ENCODE results near the gene SLC9A6.

DNA sequence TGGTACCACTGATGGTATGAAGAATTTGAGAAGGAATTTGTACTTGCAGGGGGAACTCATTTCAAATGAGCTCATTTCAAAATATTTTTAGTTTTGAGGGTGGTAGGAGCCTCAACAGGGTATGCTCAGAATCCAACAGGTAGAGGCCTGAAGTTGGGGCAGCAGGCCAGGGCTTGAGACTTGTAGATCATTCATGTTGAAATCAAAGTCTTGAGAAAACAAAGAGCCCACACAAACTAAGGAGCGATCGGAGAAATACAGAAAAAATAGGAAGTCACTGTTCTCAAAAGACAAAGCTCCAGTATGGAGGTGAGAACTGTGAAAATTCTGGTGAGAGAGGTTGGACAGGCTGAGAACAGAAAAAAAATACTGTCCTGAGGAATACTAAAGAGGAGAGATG lies 979 bp upstream of the SLC9A6 start:
- TF ChIP-seq, protein P1, sequence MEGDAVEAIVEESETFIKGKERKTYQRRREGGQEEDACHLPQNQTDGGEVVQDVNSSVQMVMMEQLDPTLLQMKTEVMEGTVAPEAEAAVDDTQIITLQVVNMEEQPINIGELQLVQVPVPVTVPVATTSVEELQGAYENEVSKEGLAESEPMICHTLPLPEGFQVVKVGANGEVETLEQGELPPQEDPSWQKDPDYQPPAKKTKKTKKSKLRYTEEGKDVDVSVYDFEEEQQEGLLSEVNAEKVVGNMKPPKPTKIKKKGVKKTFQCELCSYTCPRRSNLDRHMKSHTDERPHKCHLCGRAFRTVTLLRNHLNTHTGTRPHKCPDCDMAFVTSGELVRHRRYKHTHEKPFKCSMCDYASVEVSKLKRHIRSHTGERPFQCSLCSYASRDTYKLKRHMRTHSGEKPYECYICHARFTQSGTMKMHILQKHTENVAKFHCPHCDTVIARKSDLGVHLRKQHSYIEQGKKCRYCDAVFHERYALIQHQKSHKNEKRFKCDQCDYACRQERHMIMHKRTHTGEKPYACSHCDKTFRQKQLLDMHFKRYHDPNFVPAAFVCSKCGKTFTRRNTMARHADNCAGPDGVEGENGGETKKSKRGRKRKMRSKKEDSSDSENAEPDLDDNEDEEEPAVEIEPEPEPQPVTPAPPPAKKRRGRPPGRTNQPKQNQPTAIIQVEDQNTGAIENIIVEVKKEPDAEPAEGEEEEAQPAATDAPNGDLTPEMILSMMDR (IDR thresholded peaks at IDR 0.05), result no peak
- no peak for TF ChIP-seq POLR2A (IDR thresholded peaks at IDR 0.05)
